ENCODE measurements around the gene ZNF200. TPM values are rescaled to one million over a fixed set of nuclear protein-coding genes. Genes with fewer than 3 reads are reported as not detected.
"Not testable (repeated sequence)": the region's sequence is repeated elsewhere in the genome, so short reads cannot be mapped to it uniquely, and the experiment has no call there.

Gene ZNF200
- total and polyA plus RNA-seq, 7 donors, result 1.3 to 5.8 (median 3.4) TPM

DNA sequence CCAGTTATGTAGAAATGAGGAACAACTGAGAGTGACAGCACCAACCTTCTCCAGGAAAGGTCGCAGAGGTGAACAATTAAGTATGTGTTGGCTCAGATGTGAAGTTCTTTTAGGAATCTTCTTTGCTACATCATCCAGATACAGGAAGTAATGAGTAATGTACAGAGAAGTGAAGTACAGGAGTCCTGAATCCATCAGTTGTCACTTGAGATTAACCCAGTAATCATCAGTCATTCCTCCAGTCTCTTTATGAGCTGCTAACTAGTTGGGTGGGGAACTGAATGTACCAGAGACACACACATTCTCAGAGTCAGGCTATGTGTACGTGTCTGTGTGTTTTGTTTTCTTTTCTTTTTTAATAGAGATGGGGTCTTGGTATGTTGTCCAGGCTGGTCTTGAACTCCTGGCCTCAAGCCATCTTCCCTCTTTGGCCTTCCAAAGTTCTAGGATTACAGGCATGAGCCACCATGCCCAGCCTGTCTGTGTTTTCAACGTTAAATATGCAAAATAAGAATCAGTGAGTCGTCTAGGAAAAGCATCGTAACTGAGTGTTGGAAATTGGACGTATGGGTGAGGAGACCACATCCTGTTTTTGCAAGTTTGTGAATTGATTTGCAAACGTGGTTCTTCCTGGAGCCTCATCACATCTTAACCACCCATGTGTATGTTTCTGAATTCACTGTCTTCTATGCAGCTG, 19.9 kb downstream of the ZNF200 start:
- peaks cover 13% of the 10 kb centered on the region for H3K9me3 ChIP-seq
- ATAC-seq (no peak), DNase-seq (no peak)
- H3K27me3 ChIP-seq (ENCODE audit: insufficient read depth in 3 of 3, low read length in 2 of 3), result peaks cover 0 to 4% (median 0%) of the 10 kb centered on the region in 3 donors
- no peak overlapping the region for H3K4me3 ChIP-seq
- H3K36me3 ChIP-seq (ENCODE audit: insufficient read depth in 1 of 2, low read depth in 1 of 2), result no peaks in the 10 kb centered on the region
- TF ChIP-seq, protein P1, sequence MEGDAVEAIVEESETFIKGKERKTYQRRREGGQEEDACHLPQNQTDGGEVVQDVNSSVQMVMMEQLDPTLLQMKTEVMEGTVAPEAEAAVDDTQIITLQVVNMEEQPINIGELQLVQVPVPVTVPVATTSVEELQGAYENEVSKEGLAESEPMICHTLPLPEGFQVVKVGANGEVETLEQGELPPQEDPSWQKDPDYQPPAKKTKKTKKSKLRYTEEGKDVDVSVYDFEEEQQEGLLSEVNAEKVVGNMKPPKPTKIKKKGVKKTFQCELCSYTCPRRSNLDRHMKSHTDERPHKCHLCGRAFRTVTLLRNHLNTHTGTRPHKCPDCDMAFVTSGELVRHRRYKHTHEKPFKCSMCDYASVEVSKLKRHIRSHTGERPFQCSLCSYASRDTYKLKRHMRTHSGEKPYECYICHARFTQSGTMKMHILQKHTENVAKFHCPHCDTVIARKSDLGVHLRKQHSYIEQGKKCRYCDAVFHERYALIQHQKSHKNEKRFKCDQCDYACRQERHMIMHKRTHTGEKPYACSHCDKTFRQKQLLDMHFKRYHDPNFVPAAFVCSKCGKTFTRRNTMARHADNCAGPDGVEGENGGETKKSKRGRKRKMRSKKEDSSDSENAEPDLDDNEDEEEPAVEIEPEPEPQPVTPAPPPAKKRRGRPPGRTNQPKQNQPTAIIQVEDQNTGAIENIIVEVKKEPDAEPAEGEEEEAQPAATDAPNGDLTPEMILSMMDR (IDR thresholded peaks at IDR 0.05), result no peak
- intact Hi-C loops (cut with DNase I), result no loop called here
- H3K4me1 ChIP-seq, result no peaks in the 10 kb centered on the region
- no peak overlapping the region for H3K27ac ChIP-seq
- WGBS, 3 donors, result 36 to 40% (median 37%) methylated on average over 7 of the region's 7 CpGs

DNA sequence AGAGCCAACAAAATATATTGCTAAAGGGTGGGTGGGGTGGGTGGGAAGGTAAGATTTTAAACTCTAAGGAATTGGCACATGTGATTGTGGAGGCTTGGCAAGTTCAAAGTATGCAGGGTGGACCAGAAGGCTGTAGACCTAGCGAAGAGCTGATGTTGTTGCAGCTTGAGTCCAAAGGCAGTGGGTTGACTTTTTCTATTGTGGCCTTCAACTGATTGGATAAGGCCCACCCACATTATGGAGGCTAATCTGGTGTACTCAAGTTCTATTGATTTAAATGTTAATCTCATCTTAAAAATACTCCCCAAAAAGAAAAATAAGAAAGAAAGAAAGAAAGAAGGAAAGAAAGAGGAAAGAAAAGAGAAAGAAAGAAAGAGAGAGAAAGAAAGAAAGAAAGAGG, 22.4 kb downstream of the ZNF200 start:
- peaks cover 0 to 6% (median 0%) of the 10 kb centered on the region in 3 donors for H3K27me3 ChIP-seq (ENCODE audit: insufficient read depth in 3 of 3, low read length in 2 of 3)
- DNase-seq (no peak), ATAC-seq (no peak)
- no peaks in the 10 kb centered on the region for H3K36me3 ChIP-seq (ENCODE audit: insufficient read depth in 1 of 2, low read depth in 1 of 2)
- no peaks in the 10 kb centered on the region for H3K4me1 ChIP-seq
- H3K27ac ChIP-seq, result no peak overlapping the region
- intact Hi-C loops (cut with DNase I), result no loop called here
- TF ChIP-seq, protein P1 (IDR thresholded peaks at IDR 0.05), result no peak
- peaks cover 5% of the 10 kb centered on the region for H3K9me3 ChIP-seq
- 29 to 64% (median 60%) methylated on average over 1 of the region's 1 CpG for WGBS, 3 donors
- no peak overlapping the region for H3K4me3 ChIP-seq

DNA sequence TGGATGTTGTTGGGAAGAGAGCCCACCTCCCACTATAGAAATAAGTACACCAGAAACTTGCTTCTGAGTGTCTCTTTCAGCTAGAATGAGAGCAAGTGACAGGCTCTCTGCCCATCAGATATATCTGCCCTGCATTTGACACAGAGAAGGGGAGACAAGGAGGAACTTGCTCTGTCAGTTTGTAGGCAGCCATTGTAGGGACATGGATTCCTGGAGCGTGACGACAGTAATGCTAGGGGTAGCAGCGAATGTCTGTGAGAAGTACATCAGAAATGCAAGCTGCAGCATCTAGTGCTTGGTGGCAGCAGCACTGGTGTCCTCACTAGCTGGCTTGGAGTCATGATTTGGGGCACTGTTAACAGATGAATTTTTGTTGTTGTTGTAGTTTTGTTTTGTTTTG, 23.0 kb downstream of the ZNF200 start:
- Histone ChIP-seq H3K9me3 (peaks cover 6% of the 10 kb centered on the region), H3K4me3 (no peak overlapping the region), H3K27me3 (ENCODE audit: insufficient read depth in 3 of 3, low read length in 2 of 3) (peaks cover 0 to 9% (median 0%) of the 10 kb centered on the region in 3 donors), H3K4me1 (no peaks in the 10 kb centered on the region), H3K27ac (no peak overlapping the region), H3K36me3 (ENCODE audit: insufficient read depth in 1 of 2, low read depth in 1 of 2) (no peaks in the 10 kb centered on the region)
- WGBS, 3 donors, result 78 to 84% (median 82%) methylated on average over 3 of the region's 3 CpGs
- ATAC-seq, result no peak
- TF ChIP-seq, protein P1 (IDR thresholded peaks at IDR 0.05), result no peak
- intact Hi-C loops (cut with DNase I), result no loop called here
- no peak for DNase-seq

DNA sequence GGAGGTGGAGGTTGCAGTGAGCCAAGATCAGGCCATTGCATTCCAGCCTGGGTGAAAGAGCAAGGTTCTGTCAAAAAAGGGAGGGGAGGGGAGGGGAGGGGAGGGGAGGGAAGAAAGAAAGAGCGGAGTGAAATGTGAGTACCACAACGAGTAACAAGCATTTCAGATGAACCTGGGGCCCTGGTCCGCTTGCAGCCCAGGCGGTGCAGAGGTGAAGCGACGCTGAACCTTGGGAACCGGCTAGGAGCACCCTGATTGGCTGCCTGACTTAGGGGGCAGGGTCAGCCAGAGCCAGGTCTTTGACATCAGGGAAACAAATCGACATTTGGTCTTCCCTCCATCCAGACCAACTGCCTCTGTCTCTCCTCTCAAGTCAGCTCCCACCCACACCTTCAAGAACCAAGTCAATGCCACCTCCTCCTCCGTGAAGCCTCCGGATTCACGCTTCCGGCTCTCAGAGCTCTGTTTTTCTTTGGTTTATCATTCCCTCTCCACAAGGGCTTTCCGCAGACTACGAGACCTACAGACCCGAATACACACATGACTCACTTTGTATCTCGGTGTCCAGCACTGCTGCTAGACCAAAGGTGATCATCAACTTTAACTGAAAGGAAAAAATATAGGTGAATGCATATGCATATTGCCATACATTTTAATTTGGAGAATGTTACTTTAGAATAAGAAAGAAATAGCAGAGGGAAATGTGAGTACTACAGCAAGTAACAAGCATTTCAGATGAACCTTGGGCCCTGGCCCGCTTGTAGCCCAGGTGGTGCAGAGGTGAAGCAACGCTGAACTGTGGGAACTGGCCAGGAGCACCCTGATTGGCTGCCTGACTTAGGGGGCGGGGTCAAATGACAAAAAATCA, 27.6 kb downstream of the ZNF200 start:
- WGBS, 3 donors, result 64 to 68% (median 67%) methylated on average over 19 of the region's 19 CpGs

DNA sequence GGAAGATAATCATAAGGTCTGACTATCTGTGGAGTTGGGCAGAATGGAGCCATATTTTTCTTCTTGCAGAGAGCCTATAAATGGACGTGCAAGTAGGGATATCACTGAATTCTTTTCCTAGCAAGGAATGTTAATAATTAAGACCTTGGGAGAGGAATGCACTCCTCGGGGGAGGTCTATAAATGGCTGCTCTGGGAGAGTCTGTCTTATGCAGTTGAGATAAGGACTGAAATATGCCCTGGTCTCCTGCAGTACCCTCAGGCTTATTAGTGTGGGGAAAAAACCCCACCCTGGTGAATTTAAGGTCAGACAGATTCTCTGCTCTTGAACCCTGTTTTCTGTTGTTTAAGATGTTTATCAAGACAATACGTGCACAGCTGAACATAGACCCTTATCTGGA, 29.0 kb downstream of the ZNF200 start:
- DNase-seq; intact Hi-C loops (cut with DNase I); H3K27ac ChIP-seq; H3K4me3 ChIP-seq; H3K27me3 ChIP-seq (ENCODE audit: insufficient read depth in 3 of 3, low read length in 2 of 3); H3K4me1 ChIP-seq; ATAC-seq; H3K36me3 ChIP-seq (ENCODE audit: insufficient read depth in 1 of 2, low read depth in 1 of 2): not testable (repeated sequence)
- peaks cover 17% of the 10 kb centered on the region for H3K9me3 ChIP-seq
- WGBS, 3 donors, result 56 to 68% (median 58%) methylated on average over 3 of the region's 3 CpGs

More for the DNA sequence above, 27.6 kb downstream of the ZNF200 start:
- intact Hi-C loops (cut with DNase I), result no loop called here
- Histone ChIP-seq H3K36me3 (ENCODE audit: insufficient read depth in 1 of 2, low read depth in 1 of 2) (no peaks in the 10 kb centered on the region), H3K27ac (no peak overlapping the region), H3K27me3 (ENCODE audit: insufficient read depth in 3 of 3, low read length in 2 of 3) (peaks cover 0 to 12% (median 4%) of the 10 kb centered on the region in 3 donors), H3K4me3 (no peak overlapping the region), H3K4me1 (no peaks in the 10 kb centered on the region), H3K9me3 (peaks cover 17% of the 10 kb centered on the region)
- no peak for DNase-seq
- ATAC-seq, result no peak
- TF ChIP-seq, protein P1 (IDR thresholded peaks at IDR 0.05), result no peak

Measured in psoas muscle (tissue), 8 donors.